ENCODE measurements around the gene ATP2C2. TPM values are rescaled to one million over a fixed set of nuclear protein-coding genes. Genes with fewer than 3 reads are reported as not detected.

Gene ATP2C2
- total RNA-seq, 1 experiment from 2014 or later, result 4.0 TPM

GRCh38 chr16:84418056-84418849 lies 49.9 kb downstream of the ATP2C2 start:
- WGBS (ENCODE audit: extremely low coverage, insufficient read length, low lambda C conversion rate), result no CpG with 5 or more reads among the region's 25 CpGs
- Histone ChIP-seq H3K9me3 (ENCODE audit: control insufficient read depth, low read depth, low read length) (no peaks in the 10 kb centered on the region), H2AK5ac (ENCODE audit: insufficient read length, low read length) (no peak overlapping the region), H3T11ph (ENCODE audit: low read length) (no peak overlapping the region), H2BK20ac (ENCODE audit: low read depth, low read length, poor library complexity, severe bottlenecking) (no peak overlapping the region), H3K79me1 (ENCODE audit: insufficient read depth, low read depth, low read length, poor library complexity, severe bottlenecking) (no peaks in the 10 kb centered on the region), H2AFZ (ENCODE audit: low read length) (no peak overlapping the region), H2BK15ac (ENCODE audit: low read depth, low read length) (no peak overlapping the region), H4K20me1 (ENCODE audit: control insufficient read depth, insufficient read depth, insufficient read length) (no peaks in the 10 kb centered on the region), H4K91ac (ENCODE audit: insufficient read length, low read depth, low read length) (no peak overlapping the region), H3K23me2 (ENCODE audit: insufficient read length, low read depth, low read length, poor library complexity, severe bottlenecking) (no peaks in the 10 kb centered on the region), H4K8ac (replicated peaks; ENCODE audit: insufficient read length, low read depth, low read length) (no peak overlapping the region), H2BK12ac (ENCODE audit: insufficient read length, low read depth, low read length) (no peak overlapping the region), H3K9ac (ENCODE audit: extremely low read depth, insufficient read length, low read length) (no peak overlapping the region), H2BK120ac (ENCODE audit: low read depth, low read length, poor library complexity, severe bottlenecking) (no peak overlapping the region), H3K27ac (ENCODE audit: insufficient read length, low read depth, low read length) (no peak overlapping the region), H3K18ac (ENCODE audit: insufficient read length, low read depth, low read length) (no peak overlapping the region), H3K4me2 (ENCODE audit: insufficient read depth, insufficient read length, low read length) (no peak overlapping the region), H3K4me1 (ENCODE audit: insufficient read depth, low read length) (no peaks in the 10 kb centered on the region), H3K23ac (ENCODE audit: insufficient read length, low read depth, low read length) (no peak overlapping the region), H3K56ac (ENCODE audit: insufficient read length, low read depth, low read length) (no peak overlapping the region), H2BK5ac (ENCODE audit: insufficient read length, low read length) (no peak overlapping the region), H3K4ac (ENCODE audit: low read depth, low read length) (no peak overlapping the region), H3K14ac (ENCODE audit: insufficient read depth, low read length) (no peak overlapping the region), H3K27me3 (ENCODE audit: insufficient read depth, low read length) (no peaks in the 10 kb centered on the region), H3K79me2 (ENCODE audit: insufficient read depth, low read length) (no peaks in the 10 kb centered on the region), H4K5ac (ENCODE audit: insufficient read length, low read depth, low read length) (no peak overlapping the region)
- Mint-ChIP-seq H3K36me3 (ENCODE audit: insufficient read depth in 1 of 3, low read depth in 3 of 3) (peaks cover 0 to 5% (median 0%) of the 10 kb centered on the region in 3 experiments; a peak in 1 of 7 replicates), H3K27ac (peak overlapping the region in 1 of 3 experiments; percentile 19; a peak in 1 of 7 replicates), H3K27me3 (ENCODE audit: low read depth) (peaks cover 22% of the 10 kb centered on the region), H3K4me3 (no peak overlapping the region), H3K9me3 (peaks cover 0 to 3% of the 10 kb centered on the region in 2 experiments; a peak in 1 of 5 replicates), H3K4me1 (peaks cover 3 to 9% of the 10 kb centered on the region in 2 experiments; a peak in 3 of 4 replicates)
- no peak for DNase-seq
- TF ChIP-seq CTCF (conservative IDR thresholded peaks at IDR 0.05), result no peak

Measured in H9 (cell line).